HG03045 (cell line): ENCODE measurements around the gene PRDM10.

Experiments
- ATAC-seq: cut with Tn5 transposase; IDR thresholded peaks from one replicate; pipeline ENCODE4 v1.9.1; 2021; ENCODE audit warnings: mild to moderate bottlenecking, moderate library complexity; ENCODE audit not compliant: unreplicated experiment

Gene PRDM10

DNA sequence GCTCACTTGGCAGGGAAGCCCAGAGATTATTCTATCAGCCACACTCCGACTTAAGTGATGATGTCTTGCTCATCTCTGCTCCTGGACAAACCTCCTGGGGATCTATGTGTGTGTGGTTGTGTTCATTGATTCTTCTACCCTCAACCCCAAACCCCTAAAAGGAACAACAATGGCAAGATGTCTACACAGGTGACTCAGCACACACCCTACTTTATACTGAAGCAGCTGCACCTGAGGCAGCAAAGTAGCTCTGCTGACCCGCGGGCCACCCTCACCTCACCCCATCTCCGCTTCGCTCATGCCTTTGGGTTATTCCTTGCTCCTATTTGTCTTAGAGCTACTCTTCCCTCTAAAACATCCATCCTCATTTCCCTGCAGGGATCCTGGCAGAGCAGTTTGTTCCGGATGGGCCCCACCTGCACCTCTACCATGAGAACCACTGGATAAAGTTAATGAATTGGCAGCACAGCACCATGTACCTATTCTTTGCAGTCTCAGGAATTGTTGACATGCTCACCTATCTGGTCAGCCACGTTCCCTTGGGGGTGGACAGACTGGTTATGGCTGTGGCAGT is 148.3 kb downstream of the PRDM10 start:
- ATAC-seq = no peak

DNA sequence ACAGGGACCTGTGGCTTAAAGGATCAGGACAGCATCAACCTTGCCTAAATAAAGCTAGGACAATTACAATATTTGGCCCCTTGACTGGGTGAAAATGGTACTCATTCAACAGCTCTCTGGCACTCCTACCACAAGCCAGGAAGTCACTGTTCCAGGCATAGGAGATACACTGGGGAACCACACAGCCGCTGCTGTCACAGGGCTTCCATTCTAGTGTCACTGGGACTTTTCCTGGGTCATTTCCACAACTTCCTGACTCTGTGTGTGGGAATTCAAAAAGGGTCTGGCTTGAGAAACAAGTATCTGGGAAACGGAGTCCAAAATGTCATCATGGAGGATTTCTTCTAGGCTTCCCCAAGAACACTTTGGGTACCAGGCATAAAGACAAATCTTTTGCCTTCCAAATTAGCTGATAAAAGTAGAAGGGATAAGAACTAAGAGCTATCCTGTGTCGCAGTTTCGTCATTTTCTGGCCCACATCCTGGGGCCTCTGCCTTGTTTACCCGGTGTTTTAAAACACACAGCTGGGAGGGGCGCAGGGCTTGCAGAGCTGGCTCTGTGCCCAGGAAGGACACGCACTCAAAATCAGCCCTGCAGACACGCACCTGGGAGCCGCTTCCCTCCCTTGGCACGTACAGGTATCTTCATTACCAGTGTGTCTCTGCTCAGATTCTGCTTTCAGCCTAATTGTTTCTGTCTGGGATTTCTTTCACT is 149.0 kb downstream of the PRDM10 start:
- ATAC-seq = no peak

DNA sequence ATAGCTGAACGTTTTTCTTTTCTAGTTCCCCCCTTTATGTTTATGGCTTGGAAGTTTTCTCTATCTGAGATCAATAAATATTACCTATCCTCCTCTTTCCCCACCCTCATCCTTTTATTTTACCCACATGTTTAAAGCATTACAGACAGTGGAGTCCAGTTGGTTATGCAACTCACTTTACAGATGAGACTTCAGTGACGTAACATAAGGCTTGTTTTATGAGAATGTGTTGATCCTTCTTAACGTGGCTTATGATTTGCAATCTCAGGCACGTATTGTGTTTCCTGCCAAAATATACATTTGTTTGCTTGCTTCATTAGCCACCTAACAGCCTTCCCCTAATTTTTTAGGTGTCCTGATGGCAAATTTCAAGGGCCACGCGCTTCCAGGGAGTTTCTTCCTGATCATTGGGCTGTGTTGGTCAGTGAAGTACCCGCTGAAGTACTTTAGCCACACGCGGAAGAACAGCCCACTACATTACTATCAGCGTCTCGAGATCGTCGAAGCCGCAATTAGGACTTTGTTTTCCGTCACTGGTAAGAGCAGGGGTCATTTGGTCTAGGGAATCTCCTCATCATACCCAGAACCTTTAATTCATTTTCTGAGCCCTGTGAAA is 150.4 kb downstream of the PRDM10 start:
- ATAC-seq = no peak
